Measurements from ENCODE around the gene ARHGDIA.

Gene ARHGDIA

DNA sequence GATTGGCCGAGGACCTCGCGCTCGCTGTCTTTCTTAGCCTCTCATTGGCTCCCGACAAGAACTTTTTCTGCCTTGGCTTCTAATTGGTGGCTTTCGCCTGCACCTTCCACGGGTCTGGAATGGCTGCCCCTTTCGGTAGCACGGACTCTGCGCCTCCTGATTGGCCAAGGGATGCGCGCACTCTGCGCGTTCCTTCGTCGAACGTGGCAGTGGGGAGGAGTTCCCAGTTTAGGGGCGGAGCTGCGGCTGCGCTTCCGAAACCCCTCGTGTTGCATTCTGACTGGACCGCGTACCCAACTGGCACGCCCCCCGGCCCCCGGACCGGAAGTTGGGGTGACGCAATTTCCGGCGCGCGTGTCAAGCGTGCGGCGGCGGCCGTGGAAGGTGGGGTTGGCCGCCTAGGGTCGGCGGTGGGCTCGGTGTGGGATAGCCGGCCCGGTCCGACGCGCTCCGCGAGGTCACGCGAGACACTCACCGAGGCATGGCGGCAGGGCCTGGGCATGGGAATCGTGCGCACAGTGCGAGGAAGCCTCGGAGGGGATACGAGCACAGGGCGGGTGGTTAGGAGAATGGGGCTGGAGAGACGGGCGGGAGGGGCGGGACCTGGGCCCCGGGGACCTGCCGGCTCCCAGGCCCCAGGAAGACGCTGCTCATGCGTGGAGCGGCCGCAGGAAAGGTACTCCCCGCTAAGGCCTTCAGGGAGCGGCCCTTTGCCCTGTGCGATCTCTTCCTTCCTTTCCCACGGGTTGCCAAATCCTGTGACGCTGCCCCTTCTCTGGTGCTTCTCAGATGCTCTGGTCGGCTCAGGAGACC is 10.2 kb downstream of the ARHGDIA start:
- peak; percentile 99 for DNase-seq

DNA sequence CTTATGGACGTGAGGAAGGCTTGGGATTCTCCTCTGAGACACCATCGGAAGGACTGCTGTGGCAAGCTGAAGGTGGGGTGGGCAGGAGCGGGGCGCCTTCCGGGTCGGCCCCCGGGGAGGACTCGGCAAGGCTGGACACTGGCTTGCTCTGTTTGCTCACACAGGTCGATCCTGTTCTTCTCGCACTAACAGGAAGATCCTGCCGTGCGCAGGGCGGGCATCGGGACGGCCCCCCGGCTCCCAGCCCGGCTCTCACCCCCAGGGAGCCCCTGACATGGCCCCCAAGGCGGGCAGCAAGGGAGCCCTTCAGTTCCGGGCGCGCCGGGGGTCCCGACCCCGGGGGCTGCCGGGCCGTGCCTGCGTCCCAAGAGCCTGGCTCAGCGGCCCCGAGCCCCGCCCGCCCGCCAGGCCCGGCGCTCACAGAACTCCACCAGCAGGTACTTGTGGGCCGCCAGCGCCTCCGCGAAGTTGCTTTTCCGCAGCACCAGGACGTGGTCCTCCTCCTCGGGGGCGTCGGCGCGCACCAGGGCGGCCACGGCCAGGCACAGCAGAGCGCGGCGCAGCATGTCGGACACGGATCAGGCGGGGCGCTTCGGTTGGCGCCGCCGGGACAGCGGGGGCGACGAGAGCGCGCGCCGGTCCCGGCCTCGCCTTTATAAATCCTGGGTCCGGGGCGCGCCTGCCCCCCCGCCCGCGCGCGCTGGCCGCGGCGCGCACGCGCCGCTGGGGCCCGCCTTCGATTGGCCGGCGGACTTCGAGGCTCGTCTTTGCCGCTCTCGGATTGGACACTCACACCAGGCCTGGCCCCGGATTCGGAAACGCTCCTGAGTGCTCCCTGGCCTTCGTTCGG is 11.0 kb downstream of the ARHGDIA start, which contains the start of gene P4HB:
Gene P4HB (minus strand): TSS at position 630 of the 850 bp plus-strand sequence. CDS start 64 bp downstream, at position 566.
- DNase-seq, result no peak

DNA sequence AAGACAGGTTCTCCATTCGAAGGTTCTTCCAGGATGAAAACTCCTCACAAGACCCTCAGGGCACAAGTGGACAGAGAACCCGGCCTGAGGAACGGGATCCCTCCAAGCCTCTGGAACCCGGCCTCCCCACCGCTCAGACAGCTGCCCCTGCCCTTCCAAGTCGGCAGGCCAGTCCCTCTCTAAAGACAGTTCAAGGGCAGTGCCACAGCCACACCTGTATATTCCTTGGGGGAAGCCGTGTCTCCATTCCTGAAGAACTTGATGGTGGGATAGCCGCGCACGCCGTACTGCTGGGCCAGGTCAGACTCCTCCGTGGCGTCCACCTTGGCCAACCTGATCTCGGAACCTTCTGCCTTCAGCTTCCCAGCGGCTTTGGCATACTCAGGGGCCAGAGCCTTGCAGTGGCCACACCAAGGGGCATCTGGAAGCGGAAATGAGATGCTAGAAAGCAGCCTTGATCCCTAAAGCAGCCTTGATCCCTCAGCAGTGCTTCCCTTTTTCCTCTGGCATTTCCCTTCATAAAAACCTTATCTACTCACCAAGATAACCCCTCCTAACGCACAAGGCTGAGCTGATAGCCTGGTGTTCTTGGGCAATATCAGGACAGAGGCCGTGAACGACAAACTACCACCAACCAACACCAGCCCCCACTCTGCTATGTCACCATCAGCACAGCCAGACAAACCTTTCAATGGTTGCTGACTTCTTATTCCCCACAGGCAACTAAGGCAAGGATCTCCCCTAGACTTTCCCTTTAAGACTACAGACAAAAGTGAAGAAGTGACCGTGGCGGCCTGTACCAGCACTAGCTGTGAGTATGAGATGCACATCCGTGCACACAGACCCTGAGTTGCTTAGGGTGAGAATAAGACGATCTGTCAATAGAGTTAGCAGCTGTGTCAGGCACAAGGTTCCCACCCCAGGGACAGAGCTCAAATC is 11.9 kb downstream of the ARHGDIA start:
- no peak for DNase-seq

DNA sequence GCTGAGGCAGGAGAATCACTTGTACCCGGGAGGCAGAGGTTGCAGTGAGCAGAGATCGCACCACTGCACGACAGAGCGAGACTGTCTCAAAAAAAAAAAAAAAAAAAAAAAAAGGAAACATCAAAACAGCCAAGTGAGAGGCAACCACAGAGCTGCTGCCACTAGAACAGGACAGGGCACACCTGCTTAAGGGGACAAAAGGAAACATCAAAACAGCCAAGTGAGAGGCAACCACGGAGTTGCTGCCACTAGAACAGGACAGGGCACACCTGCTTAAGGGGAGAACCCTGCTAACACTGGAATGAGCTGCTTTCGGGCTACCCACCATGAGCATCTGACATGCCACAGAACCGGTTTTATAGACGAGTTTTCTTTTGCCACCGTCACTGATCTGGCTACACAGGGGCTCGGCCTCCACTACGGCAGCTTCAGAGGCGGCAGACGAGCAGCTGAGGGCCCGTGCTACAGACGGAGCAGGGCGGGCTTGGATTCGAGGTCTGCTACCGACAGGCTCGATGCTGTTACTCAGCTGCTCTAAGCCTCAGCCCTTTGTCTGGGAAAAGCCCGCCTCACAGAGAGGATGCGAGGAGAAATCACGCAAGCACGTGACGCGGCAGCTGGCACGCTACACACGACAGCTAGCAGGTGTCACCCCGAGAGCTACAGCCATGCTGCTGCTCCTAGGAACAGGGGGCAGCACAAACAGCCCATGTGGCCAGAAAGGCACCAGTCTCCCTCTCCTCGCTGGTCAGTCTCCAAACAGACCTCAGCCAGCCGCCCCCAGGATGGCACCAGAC is 12.8 kb downstream of the ARHGDIA start:
- no peak for DNase-seq

DNA sequence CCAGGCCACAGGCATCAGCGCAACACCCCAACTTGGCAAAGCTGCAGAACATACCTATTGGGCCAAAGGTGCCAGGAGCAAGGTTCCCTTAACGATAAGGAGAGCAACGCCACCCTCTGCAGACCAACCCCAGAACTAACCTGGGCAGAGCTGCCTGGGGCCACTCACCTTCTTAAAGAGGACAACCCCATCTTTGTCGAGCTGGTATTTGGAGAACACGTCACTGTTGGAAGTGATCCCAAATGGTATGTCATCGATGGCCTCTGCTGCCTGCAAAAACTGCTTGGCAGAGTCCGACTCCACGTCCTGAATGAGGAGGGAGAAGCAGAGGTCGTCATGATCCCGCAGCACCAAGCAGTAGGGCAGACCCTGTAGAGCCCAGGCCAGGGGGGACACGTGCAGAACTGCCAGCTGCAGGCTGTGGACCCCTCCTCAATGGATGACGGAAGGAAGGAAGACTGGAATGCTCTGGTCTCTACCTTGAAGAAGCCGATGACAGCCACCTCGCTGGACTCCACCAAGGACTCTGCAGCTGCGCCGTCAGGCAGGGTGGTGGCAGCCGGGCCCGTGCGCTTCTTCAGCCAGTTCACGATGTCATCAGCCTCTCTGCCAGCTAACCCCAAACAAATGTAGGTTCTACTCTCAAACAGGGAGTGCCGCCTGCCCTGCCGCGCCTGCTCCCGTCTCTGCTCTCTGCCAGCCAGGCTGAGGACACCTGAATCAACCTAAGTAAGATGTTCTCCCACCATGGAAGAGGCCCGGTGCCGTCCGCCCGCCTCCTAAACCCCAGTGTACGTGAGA is 16.0 kb downstream of the ARHGDIA start:
- DNase-seq, result no peak

DNA sequence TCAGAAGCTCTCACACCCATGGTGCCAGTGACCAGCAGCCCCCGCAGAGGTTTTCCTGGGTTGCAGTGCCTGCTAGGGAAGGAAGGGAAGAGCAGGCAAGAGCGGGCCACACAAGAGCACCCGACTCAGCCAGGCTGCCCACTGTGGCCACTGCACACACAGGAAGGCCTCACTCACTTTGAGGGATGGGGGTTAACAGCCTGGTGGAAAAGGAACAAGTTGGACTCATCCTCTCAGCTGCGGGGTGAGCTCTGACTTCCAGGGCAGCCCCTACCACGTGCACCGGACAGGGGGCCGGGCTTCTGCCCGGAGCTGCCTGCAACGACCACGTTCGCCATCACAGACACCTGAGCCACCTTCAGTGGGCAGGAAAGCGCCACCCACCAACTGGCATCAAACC is 18.9 kb downstream of the ARHGDIA start:
- no peak for DNase-seq

DNA sequence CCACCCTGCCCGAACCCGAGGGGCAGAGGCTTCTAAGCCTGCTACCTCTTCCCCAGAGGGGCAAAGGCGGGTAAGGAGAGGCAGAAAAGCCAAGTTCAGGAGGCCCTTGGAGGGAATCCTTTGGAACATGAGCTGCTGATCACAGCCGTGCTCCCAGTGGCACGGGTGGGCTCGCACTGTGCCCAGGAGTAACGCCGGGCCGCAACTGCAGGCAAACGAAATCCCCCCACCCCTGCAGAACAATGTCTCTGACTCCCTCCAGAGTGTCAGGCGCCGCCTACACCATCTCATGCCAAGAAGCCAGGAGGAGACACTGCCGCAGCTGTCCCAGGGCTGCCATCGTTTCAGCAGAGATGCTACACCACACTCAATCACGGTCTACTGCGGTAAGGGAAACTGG is 19.7 kb downstream of the ARHGDIA start:
- no peak for DNase-seq

DNA sequence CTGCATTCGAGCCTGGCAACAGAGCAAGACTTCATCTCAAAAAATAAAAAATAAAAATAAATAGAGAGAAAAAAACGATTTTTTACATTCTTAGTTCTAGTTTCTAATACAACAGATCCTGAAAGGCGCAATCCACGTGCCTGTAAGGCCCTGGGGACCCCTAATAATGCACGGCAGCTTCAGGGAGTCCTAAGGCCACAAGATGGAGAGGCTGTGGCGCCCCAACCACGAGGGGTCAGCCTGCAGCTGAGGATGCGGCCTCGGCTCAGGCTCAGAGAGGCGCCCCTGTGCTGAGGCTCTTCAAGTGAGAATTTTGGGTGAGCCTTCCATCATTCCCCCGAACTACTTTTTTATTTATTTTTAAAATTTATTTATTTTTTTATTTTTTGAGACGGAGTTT is 21.7 kb downstream of the ARHGDIA start:
- DNase-seq, result no peak

DNA sequence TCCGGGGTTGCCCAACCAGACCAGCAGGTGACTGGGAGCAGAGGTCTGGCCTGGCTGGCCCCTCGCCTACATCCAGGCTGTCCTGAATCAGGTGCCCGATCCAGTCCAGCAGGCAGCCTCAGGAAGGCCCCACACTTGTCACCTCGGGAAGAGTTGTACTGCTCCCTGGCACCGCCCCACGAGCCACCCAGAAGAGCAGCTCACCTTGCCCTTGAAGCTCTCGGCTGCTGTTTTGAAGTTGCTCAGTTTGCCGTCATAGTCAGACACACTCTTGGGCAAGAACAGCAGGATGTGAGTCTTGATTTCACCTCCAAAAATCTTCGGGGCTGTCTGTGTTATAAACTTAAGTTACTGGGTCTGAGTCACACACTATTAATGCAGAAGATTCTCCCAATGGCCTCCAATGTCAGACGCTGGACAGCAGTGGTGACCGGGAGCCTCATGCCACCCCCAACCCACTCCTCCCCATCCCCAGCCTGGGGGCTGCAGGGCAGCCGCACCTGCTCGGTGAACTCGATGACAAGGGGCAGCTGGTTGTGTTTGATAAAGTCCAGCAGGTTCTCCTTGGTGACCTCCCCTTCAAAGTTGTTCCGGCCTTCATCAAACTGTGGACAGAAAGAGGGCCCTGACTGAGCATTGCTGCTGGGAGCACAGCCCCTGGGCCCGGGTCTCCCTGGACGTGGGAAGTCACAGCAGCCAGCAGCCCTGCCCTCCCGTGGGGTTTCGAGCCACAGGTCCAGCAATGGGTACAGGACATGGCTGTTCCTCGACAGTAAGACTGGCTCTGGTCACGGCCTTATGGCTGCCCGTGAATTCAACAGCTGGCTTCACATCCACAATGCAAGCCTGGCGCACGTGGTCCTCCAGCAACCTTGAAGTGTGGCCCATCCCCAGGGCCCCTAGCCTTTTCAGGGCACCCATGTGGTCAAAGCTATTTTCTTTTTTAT is 24.1 kb downstream of the ARHGDIA start:
- DNase-seq, result no peak

DNA sequence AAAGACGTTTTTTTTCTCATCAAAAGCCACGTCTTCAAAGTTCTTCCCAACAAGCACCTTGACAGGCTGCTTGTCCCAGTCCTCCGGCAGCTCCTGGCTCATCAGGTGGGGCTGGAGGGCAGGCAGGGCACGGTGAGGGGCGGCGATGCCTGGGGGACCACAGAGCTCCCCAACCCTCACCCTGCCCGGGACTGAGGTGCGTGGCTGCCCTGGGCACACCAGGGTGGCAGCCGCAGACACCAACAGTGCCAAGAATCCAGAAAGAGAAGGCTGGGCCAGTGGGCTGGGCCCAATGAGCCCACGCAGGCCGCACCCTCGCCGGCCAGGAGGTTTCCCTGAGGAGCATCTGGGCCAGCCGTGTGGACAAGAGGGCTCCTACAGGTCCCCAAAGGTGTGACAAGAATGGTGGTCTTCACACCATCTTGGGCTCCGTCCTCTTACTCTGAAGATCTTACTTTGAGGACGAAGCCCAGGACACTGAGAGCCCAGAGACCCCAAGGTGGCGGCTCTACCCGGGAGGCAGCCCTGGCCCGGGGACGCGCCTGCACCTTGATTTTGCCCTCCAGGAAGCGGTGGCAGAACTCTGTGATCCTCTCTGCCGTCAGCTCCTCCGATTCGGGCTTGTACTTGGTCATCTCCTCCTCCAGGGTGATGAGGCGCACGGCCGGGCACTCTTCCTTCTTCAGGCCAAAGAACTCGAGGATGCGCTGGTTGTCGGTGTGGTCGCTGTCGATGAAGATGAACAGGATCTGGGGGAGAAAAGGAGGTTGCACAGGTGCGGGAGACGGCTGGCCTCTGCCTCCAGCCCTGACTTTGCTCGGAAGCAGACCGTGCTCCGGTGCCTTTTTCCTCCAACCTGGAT is 25.0 kb downstream of the ARHGDIA start:
- DNase-seq, result no peak

DNA sequence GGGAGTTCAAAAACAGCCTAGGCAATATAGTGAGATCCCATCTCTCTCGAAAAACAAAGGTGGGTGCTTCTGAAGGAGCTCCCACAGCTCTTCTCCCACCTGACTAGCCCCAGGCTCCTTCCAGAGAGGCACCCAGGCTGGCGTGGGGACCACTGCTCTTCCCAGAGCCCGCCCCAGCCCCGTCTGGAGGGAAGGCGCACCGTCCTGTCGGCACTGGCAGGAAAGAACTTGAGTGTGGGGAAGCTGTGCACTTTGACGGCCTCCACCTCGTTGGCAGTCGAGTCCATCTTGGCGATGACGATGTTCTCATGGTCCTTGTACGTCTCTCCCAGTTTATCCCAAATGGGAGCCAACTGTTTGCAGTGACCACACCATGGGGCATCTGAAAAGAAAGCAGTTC is 25.8 kb downstream of the ARHGDIA start:
- no peak for DNase-seq

DNA sequence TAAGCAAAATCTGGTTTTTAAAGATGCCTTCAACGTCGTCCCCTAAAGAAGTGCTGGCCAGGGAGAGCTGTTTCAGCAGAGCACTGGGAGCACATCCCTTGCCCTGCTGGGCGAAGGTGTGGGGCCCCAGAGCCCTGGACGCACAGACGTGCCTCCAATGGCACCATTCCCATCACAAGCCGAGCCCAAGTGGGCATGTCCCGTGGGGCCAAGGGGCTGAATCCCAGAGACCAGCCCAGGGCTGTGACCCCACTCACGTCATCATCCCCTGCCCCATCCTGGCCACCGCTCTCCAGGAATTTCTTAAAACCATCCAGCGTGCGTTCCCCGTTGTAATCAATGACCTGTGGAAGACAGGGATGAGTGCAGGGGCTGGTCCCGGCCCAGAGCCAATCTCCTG is 26.2 kb downstream of the ARHGDIA start:
- DNase-seq, result no peak

DNA sequence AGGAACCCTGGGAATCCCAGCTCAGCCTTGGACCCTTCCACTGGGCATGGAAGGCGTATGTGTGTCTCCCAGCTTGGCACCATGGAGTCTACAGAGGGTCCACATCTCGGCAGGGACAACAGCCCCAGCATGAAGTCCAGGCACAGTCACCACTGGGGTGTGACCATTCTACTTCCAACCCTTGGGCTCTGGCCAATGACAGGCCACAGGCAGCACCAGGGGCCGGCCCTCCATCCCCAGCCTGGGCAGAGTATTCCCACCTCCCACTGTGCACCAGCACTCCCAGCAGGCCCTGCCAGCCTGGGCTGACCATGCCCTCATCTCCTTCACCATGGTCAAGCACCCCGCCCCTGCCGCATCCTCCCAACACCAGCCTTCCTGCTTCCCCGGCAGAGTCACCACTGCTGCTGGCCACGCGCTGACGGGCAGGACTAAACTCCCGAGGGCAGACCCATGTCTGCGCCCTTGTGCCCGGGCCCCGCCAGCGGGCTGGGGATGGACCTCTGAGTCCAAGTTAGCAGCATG is 26.7 kb downstream of the ARHGDIA start:
- no peak for DNase-seq

DNA sequence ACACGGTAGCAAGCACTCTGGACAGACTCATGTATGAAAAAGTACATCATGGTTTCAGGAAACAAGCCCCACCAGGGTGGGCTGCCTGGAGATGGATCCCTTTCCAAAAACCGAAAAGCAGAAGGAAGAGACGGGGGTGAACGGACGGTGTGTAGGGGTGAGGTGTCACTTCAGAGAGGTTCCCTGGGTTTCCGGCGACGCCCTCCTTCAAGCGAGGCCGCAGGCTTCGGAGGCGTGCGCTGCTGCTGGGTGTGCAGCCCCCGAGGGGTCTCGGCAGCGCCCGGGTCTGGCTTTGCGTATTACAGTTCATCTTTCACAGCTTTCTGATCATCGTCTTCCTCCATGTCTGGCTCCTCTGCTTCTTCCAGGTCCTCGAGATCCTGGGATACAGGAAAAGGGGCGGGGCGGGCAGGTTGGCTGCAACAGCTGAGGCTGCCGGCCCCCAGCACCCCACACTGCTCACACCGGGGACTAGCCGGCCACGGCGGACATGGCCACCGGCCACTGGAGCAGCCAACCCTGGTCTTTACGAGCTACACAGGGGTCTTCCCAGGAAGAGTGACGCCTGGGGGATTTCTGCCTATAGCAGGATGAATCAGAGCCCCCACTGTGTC is 27.3 kb downstream of the ARHGDIA start:
- DNase-seq, result no peak

DNA sequence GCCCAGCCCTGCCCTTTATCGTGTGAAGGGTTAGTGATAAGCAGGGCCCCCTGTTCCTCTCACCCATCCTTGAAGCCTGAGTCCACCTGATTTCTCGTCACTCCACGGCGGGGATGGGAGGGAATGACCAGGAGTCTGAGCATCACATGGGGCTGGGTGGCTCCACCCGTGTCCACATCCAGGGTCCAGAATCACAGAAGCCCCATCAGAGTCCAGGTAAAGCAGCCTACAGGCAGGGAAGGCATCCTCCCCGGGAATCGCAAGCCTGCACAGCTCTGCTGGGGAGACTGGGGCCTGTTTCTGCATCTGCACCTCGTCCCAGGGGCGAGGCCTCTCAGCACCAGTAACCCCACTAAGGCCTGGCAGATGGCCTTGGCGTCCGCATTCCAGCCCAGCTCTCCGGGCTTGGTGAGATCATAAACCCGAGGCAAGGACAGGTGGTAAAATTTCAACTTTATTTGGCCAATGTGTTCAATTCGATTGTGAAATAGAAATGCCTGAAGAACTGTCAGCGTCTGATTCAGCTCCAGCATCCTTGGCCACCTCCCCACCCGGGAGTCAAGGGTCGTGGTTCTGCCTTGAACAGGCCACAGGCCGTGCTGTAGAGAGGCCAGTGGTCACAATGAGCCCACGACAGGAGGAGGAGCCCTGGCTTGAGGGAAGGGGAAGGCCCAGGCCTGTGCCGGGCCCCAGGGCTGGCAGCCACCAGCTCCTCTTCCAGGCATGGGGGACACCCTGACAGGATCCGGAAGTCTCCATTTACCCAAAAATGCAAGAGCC is 28.2 kb downstream of the ARHGDIA start:
- no peak for DNase-seq

DNA sequence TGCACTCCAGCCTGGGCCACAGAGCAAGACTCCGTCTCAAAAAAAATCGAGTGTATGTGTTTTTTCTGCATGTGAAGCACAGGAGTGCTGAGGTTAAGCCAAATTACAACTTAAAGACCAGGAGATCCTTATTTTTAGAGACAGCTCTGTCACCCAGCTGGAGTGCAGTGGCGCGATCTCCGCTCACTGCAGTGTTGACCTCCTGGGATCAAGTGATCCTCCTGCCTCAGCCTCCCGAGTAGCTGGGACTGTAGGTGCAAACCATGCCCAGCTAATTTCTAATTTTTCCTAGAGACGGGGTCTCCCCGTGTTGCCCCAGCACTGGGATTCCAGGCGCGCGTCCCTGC is 28.8 kb downstream of the ARHGDIA start:
- no peak for DNase-seq

DNA sequence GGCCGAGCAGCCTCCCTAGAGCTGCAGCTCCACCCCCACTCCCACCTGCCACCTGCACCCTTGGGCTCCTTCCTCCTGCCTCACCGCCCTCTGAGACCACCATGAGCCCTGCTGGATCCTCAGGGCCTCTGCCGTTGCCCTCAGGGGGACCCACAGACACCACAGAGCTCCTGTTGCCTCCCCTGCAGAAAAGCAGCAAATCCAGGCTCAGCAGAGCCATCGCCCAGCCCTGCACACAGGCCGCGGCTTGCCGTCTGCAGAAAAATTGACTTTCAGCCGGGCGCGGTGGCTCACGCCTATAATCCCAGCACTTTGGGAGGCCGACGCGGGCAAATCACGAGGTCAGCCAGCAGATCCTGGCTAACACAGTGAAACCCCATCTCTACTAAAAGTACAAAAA is 29.3 kb downstream of the ARHGDIA start:
- no peak for DNase-seq
